Activated B cell treated with CpG ODN at 0.5 μM for 24 hours (primary cell): ENCODE data around the gene NAA40. TPM values are rescaled to one million over a fixed set of nuclear protein-coding genes. Genes with fewer than 3 reads are reported as not detected.

Experiments used
- ATAC-seq: fragments of 200-7000 bp; cut with Tn5 transposase; one replicate; pipeline ENCODE4 v1.10.0; 2021; ENCODE audit warnings: low read depth, mild to moderate bottlenecking, moderate library complexity
- CTCF ChIA-PET: fragments of 350-600 bp; sonication (Branson Sonifier 250); formaldehyde crosslinking; loops from one replicate; lab custom pipeline; 2021; ENCODE audit warnings: antibody characterized with exemption; lab: Charles Lee
- POLR2A ChIA-PET: fragments of 350-600 bp; sonication (Branson Sonifier 250); formaldehyde crosslinking; loops from one replicate; lab custom pipeline; 2021; ENCODE audit warnings: antibody characterized with exemption; lab: Charles Lee
- DNase-seq: peaks from one replicate; pipeline ENCODE4 v3.0.0; 2022
- H3K27ac Mint-ChIP-seq: one replicate; pipeline ENCODE4 v1.8.0; 2020; ENCODE audit warnings: mixed read lengths
- H3K27me3 Mint-ChIP-seq: one replicate; pipeline ENCODE4 v1.8.0; 2021; ENCODE audit warnings: mixed read lengths
- H3K36me3 Mint-ChIP-seq: one replicate; pipeline ENCODE4 v1.8.0; 2021; ENCODE audit warnings: low read depth, mixed read lengths
- H3K4me1 Mint-ChIP-seq: one replicate; pipeline ENCODE4 v1.8.0; 2021; ENCODE audit warnings: mixed read lengths
- H3K4me3 Mint-ChIP-seq: one replicate; pipeline ENCODE4 v1.8.0; 2020; ENCODE audit warnings: mild to moderate bottlenecking, mixed read lengths
- H3K9me3 Mint-ChIP-seq: one replicate; pipeline ENCODE4 v1.8.0; 2020; ENCODE audit warnings: mixed read lengths
- CTCF ChIP-seq: fragments of 200-600 bp; IDR thresholded peaks from one replicate; pipeline ENCODE4 v1.8.0; 2022; ENCODE audit warnings: antibody characterized with exemption, mild to moderate bottlenecking
- intact Hi-C: fragments of 100-400 bp; cut with micrococcal nuclease; formaldehyde crosslinking; loops from one replicate; pipeline ENCODE4 v1.15.1; 2024
- total RNA-seq: library from RNA; stranded (reverse); gene quantifications from 2 replicates; pipeline ENCODE4 v1.2.3, GENCODE V29; 2022

NAA40 gene
- total RNA-seq, 1 donor from 2014 or later, result 28.6 TPM

- Mint-ChIP-seq H3K27me3 (peaks cover 2% of the 10 kb centered on the region), H3K4me3 (no peak overlapping the region), H3K27ac (no peak overlapping the region), H3K4me1 (peaks cover 6% of the 10 kb centered on the region), H3K9me3 (no peaks in the 10 kb centered on the region), H3K36me3 (peaks cover 20% of the 10 kb centered on the region)
- POLR2A ChIA-PET, result no interaction called here
- intact Hi-C loops, result no loop called here
- ATAC-seq (no peak), DNase-seq (no peak)
- TF ChIP-seq CTCF, result no peak
- CTCF ChIA-PET, result no interaction called here
These were observed 26.1 kb upstream of the NAA40 start for GRCh38 chr11:63912678-63913077.

- POLR2A ChIA-PET, result interaction anchor here (0.6 kb wide), 1 partner anchor 143 kb away, joined by 9 read pairs; no protein-coding TSS in a partner anchor
- peaks cover 2% of the 10 kb centered on the region for H3K27me3 Mint-ChIP-seq
- TF ChIP-seq CTCF, result no peak
- no peak overlapping the region for H3K27ac Mint-ChIP-seq
- CTCF ChIA-PET, result no interaction called here
- peaks cover 13% of the 10 kb centered on the region for H3K4me1 Mint-ChIP-seq
- H3K9me3 Mint-ChIP-seq, result no peaks in the 10 kb centered on the region
- H3K4me3 Mint-ChIP-seq, result no peak overlapping the region
- intact Hi-C loops, result no loop called here
- H3K36me3 Mint-ChIP-seq, result peaks cover 11% of the 10 kb centered on the region
- no peak for DNase-seq
- ATAC-seq, result no peak
These were observed 24.7 kb upstream of the NAA40 start for GRCh38 chr11:63913866-63914830.

- peaks cover 2% of the 10 kb centered on the region for H3K27me3 Mint-ChIP-seq
- peaks cover 5% of the 10 kb centered on the region for H3K36me3 Mint-ChIP-seq
- peaks cover 18% of the 10 kb centered on the region for H3K4me1 Mint-ChIP-seq
- no peak for DNase-seq
- ATAC-seq, result no peak
- peak overlapping the region; percentile 24 for H3K4me3 Mint-ChIP-seq
- H3K9me3 Mint-ChIP-seq, result no peaks in the 10 kb centered on the region
- TF ChIP-seq CTCF, result no peak
- ChIA-PET POLR2A (no interaction called here), CTCF (no interaction called here)
- intact Hi-C loops, result no loop called here
- no peak overlapping the region for H3K27ac Mint-ChIP-seq
These were observed 23.7 kb upstream of the NAA40 start for GRCh38 chr11:63914896-63915691.

- Mint-ChIP-seq H3K4me3 (peak overlapping the region; percentile 80), H3K9me3 (no peaks in the 10 kb centered on the region), H3K27me3 (peaks cover 2% of the 10 kb centered on the region), H3K4me1 (peaks cover 19% of the 10 kb centered on the region), H3K27ac (no peak overlapping the region), H3K36me3 (no peaks in the 10 kb centered on the region)
- TF ChIP-seq CTCF, result no peak
- peak; percentile 42 for DNase-seq
- ATAC-seq, result peak; percentile 23
- intact Hi-C loops, result loop anchor here (2.0 kb wide), 1 partner anchor 23 kb away; the partner anchor contains the start of gene NAA40
- ChIA-PET CTCF (no interaction called here), POLR2A (interaction anchor here (0.7 to 1.1 kb wide), 3 partner anchors 20 to 78 kb away, joined by 3 to 4 read pairs (median 4); partner anchors contain the start of gene MARK2)
These were observed 22.6 kb upstream of the NAA40 start for GRCh38 chr11:63915961-63916836.
